Uterus (tissue), 4 donors: ENCODE data around the gene PDGFD. TPM values are rescaled to one million over a fixed set of nuclear protein-coding genes. Genes with fewer than 3 reads are reported as not detected.

Experiments
- DNase-seq, 2 donors: peaks; one replicate each; pipeline ENCODE4 v3.0.0-alpha.2; 2019 to 2020
- H3K27ac ChIP-seq, 2 donors: fragments of 200-600 bp; sonication (generic); 1 replicate in 1 of 2; 2 replicates in 1 of 2; pipeline ENCODE4 v1.5.1; 2016 to 2018
- H3K27me3 ChIP-seq, 2 donors: fragments of 200-600 bp; sonication (generic); one replicate each; pipeline ENCODE4 v1.5.1; 2018 to 2019; ENCODE audit warnings: control low read depth in 1 of 2
- H3K36me3 ChIP-seq, 2 donors: fragments of 200-600 bp; sonication (generic); one replicate each; pipeline ENCODE4 v1.5.1; 2019; ENCODE audit warnings: control low read depth in 1 of 2
- H3K4me1 ChIP-seq, 2 donors: fragments of 200-600 bp; sonication (generic); one replicate each; pipeline ENCODE4 v1.5.1; 2018 to 2019; ENCODE audit warnings: control low read depth in 1 of 2
- H3K4me3 ChIP-seq, 2 donors: fragments of 200-600 bp; sonication (generic); 1 replicate in 1 of 2; 2 replicates in 1 of 2; pipeline ENCODE4 v1.5.1; 2018 to 2019; ENCODE audit warnings: mild to moderate bottlenecking in 1 of 2
- H3K9me3 ChIP-seq, 2 donors: fragments of 200-600 bp; sonication (generic); one replicate each; pipeline ENCODE4 v1.5.1; 2019; ENCODE audit warnings: control low read depth in 1 of 2
- POLR2A ChIP-seq, 2 donors: fragments of 450-650 bp; IDR thresholded peaks; one replicate each; pipeline ENCODE4 v1.6.1; 2016; ENCODE audit warnings: antibody characterized with exemption in 2 of 2, mild to moderate bottlenecking in 1 of 2, moderate library complexity in 1 of 2
- intact Hi-C: fragments of 100-400 bp; cut with DNase I; formaldehyde crosslinking; loops from one replicate; pipeline ENCODE4 v1.15.1; 2023; ENCODE audit warnings: low total_unique reads
- total RNA-seq, 4 donors: library from RNA; depleted of rRNA in 3 of 4; stranded (reverse); fragments of >200 nt in 3 of 4; gene quantifications; one replicate each; pipeline versions ENCODE4 v1.1.0 to v1.2.4, GENCODE V29; 2014 to 2023
- TF ChIP-seq, protein P1 (sequence below), 4 experiments: fragments of 200-600 bp in 2 of 4; fragments of 450-650 bp in 2 of 4; sonication (generic) in 2 of 4; IDR thresholded peaks; one replicate each; pipeline ENCODE4 v1.5.1; 2016 to 2019; ENCODE audit warnings: antibody characterized with exemption in 4 of 4, mild to moderate bottlenecking in 2 of 4, moderate library complexity in 1 of 4
- donor health status: DM: yes; HTN: yes; CAD: no.

The PDGFD gene
- total RNA-seq, 4 donors from 2014 or later = 2.8 to 57.9 (median 23.9) TPM

GRCh38 chr11:104073950-104074705 lies 89.8 kb downstream of the PDGFD start:
- intact Hi-C loops = no loop called here
- H3K9me3 ChIP-seq = no peaks in the 10 kb centered on the region
- H3K36me3 ChIP-seq = no peaks in the 10 kb centered on the region
- no peaks in the 10 kb centered on the region for H3K27me3 ChIP-seq
- no peak for DNase-seq
- H3K27ac ChIP-seq = no peak overlapping the region
- no peak overlapping the region for H3K4me3 ChIP-seq
- H3K4me1 ChIP-seq = no peaks in the 10 kb centered on the region
- TF ChIP-seq, protein P1, sequence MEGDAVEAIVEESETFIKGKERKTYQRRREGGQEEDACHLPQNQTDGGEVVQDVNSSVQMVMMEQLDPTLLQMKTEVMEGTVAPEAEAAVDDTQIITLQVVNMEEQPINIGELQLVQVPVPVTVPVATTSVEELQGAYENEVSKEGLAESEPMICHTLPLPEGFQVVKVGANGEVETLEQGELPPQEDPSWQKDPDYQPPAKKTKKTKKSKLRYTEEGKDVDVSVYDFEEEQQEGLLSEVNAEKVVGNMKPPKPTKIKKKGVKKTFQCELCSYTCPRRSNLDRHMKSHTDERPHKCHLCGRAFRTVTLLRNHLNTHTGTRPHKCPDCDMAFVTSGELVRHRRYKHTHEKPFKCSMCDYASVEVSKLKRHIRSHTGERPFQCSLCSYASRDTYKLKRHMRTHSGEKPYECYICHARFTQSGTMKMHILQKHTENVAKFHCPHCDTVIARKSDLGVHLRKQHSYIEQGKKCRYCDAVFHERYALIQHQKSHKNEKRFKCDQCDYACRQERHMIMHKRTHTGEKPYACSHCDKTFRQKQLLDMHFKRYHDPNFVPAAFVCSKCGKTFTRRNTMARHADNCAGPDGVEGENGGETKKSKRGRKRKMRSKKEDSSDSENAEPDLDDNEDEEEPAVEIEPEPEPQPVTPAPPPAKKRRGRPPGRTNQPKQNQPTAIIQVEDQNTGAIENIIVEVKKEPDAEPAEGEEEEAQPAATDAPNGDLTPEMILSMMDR (IDR thresholded peaks at IDR 0.05) = no peak
- no peak for TF ChIP-seq POLR2A (IDR thresholded peaks at IDR 0.05)

DNA sequence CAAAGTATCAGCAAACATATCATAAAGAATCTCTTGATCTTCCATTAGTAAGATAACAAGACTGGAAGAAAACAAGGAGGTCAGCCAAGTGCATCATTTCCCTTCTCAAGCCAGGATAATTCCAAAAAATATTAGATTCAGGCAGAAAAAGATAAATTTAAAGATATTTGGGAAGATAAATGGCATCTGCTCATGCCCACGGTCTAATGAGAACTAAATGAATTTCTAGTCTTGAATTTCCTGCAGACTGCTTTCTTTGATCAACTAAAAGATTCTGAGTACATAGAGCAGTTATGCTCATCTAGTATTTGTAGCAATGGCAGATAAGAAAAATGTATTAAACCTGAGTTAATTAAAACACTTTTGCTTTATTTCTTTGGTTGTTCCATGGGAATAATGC lies 96.4 kb downstream of the PDGFD start:
- H3K9me3 ChIP-seq = no peaks in the 10 kb centered on the region
- TF ChIP-seq, protein P1 (IDR thresholded peaks at IDR 0.05) = no peak
- TF ChIP-seq POLR2A (IDR thresholded peaks at IDR 0.05) = no peak
- H3K4me3 ChIP-seq = no peak overlapping the region
- no peaks in the 10 kb centered on the region for H3K27me3 ChIP-seq
- intact Hi-C loops = no loop called here
- no peaks in the 10 kb centered on the region for H3K4me1 ChIP-seq
- no peak overlapping the region for H3K27ac ChIP-seq
- H3K36me3 ChIP-seq = no peaks in the 10 kb centered on the region
- DNase-seq = no peak

DNA sequence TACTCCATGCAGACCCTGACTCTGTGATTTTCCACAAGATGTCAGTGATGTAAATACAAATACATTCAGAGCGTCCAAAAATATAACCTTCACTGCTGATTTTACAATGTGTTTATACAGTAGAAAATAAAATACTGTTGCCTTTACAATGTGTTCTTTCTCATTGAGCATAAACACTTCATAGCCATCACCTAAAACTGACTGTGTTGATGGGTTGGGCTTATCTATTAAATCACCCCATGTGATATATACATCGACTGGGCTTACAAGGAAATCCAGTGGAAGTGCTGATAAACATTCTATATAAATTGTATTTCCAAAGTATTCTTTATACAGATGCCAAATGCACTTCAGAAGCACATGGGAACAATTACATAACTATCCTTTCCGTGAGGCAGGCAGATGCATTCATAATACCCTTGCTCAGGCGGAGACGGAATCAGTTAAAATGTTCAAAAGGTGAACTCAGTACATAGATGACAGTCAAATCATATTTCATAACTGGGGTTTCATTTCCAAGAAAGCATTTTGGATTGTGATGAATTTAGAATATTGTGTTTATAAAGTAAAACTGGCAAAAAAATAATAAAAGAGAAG lies 99.8 kb downstream of the PDGFD start:
- DNase-seq = no peak
- Histone ChIP-seq H3K4me1 (no peaks in the 10 kb centered on the region), H3K27ac (no peak overlapping the region), H3K36me3 (no peaks in the 10 kb centered on the region), H3K9me3 (no peaks in the 10 kb centered on the region), H3K27me3 (no peaks in the 10 kb centered on the region), H3K4me3 (no peak overlapping the region)
- no peak for TF ChIP-seq POLR2A (IDR thresholded peaks at IDR 0.05)
- TF ChIP-seq, protein P1 (IDR thresholded peaks at IDR 0.05) = no peak
- intact Hi-C loops = no loop called here

DNA sequence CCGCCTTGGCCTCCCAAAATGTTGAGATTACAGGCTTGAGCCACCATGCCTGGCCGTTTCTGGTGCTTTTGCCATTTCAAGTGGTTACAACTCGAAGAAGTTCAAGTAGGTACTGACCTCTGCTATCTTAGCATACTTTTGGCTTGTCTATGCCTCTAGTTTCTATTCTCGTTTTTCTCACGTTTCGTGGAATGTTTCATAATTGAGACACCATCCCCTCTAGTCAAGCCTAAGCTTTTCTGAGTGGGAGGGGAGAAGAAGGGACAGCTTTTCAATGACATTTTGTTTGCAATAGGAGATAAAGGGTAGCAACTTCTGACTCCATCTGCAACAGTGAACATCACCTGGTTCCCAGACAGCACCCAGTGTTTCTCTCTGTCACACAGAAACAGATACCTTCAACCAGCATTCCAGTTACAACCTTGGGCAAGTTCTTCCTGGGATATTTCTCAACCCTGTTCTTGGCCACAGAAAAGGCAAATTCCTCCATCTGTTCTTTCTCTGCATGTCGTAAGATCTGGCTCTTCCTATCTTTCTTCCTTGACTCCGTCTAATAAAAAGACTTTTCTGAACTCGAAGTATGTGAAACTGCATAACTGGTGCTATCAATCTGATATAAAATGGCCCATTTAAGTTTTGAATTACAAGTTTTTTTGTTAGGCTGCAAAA lies 102.0 kb downstream of the PDGFD start:
- Histone ChIP-seq H3K36me3 (no peaks in the 10 kb centered on the region), H3K27ac (no peak overlapping the region), H3K27me3 (no peaks in the 10 kb centered on the region), H3K4me3 (no peak overlapping the region), H3K4me1 (no peaks in the 10 kb centered on the region), H3K9me3 (no peaks in the 10 kb centered on the region)
- DNase-seq = no peak
- TF ChIP-seq, protein P1 (IDR thresholded peaks at IDR 0.05) = no peak
- no peak for TF ChIP-seq POLR2A (IDR thresholded peaks at IDR 0.05)
- intact Hi-C loops = no loop called here

GRCh38 chr11:104060820-104061219 lies 103.1 kb downstream of the PDGFD start:
- intact Hi-C loops = no loop called here
- no peaks in the 10 kb centered on the region for H3K36me3 ChIP-seq
- H3K27me3 ChIP-seq = no peaks in the 10 kb centered on the region
- H3K9me3 ChIP-seq = no peaks in the 10 kb centered on the region
- no peaks in the 10 kb centered on the region for H3K4me1 ChIP-seq
- no peak for DNase-seq
- no peak overlapping the region for H3K27ac ChIP-seq
- no peak overlapping the region for H3K4me3 ChIP-seq
- TF ChIP-seq POLR2A (IDR thresholded peaks at IDR 0.05) = no peak
- TF ChIP-seq, protein P1 (IDR thresholded peaks at IDR 0.05) = no peak
